Spleen (tissue), 11 donors: ENCODE results near the gene ITGA4. TPM values are rescaled to one million over a fixed set of nuclear protein-coding genes. Genes with fewer than 3 reads are reported as not detected.

Experiments
- DNase-seq: peaks from one replicate; pipeline ENCODE4 v3.0.0-alpha.2; 2020
- H3K27ac ChIP-seq, 8 donors: fragments of 200-600 bp; sonication (generic) in 7 of 8; 1 replicate in 4 of 8; 2 replicates in 4 of 8; pipeline versions ENCODE4 v1.5.0 to v1.8.0; 2016 to 2021; ENCODE audit warnings: inconsistent platforms in 4 of 8, mild to moderate bottlenecking in 4 of 8, moderate library complexity in 1 of 8
- H3K27me3 ChIP-seq, 7 donors: fragments of 200-600 bp; sonication (generic) in 6 of 7; replicated peaks in 1 of 7; 1 replicate in 4 of 7; 2 replicates in 3 of 7; pipeline versions ENCODE4 v1.5.0 to v1.8.0; 2016 to 2021; ENCODE audit warnings: inconsistent platforms in 3 of 7, mild to moderate bottlenecking in 1 of 7
- H3K36me3 ChIP-seq, 6 donors: fragments of 200-600 bp; sonication (generic) in 5 of 6; 1 replicate in 4 of 6; 2 replicates in 2 of 6; pipeline versions ENCODE4 v1.5.0 to v1.8.0; 2016 to 2021; ENCODE audit warnings: inconsistent platforms in 2 of 6
- H3K4me1 ChIP-seq, 6 donors: fragments of 200-600 bp; sonication (generic) in 5 of 6; 1 replicate in 3 of 6; 2 replicates in 3 of 6; pipeline versions ENCODE4 v1.5.0 to v1.8.0; 2016 to 2021; ENCODE audit warnings: inconsistent platforms in 3 of 6
- H3K4me3 ChIP-seq, 8 donors: fragments of 200-600 bp; sonication (generic) in 7 of 8; 1 replicate in 4 of 8; 2 replicates in 4 of 8; pipeline versions ENCODE4 v1.5.0 to v1.8.0; 2016 to 2021; ENCODE audit warnings: inconsistent platforms in 4 of 8, mild to moderate bottlenecking in 4 of 8, moderate library complexity in 2 of 8
- H3K9me3 ChIP-seq, 8 donors: fragments of 200-600 bp; sonication (generic) in 7 of 8; 1 replicate in 4 of 8; 2 replicates in 4 of 8; pipeline versions ENCODE4 v1.5.0 to v1.8.0; 2016 to 2021; ENCODE audit warnings: inconsistent platforms in 4 of 8
- POLR2A ChIP-seq, 3 donors: fragments of 450-650 bp; IDR thresholded peaks; one replicate each; pipeline ENCODE4 v1.5.1; 2017; ENCODE audit warnings: antibody characterized with exemption in 3 of 3, mild to moderate bottlenecking in 1 of 3
- POLR2AphosphoS5 ChIP-seq, 3 donors: sonication (generic); formaldehyde crosslinking; IDR thresholded peaks; one replicate each; pipeline ENCODE4 v1.5.1; 2017; ENCODE audit warnings: antibody characterized with exemption in 3 of 3
- WGBS, 5 donors: extraction: QIAGEN DNeasy Blood & Tissue Kit in 3 of 5; methylation state at CpG; one replicate each; pipeline versions ENCODE4 v1.1.5 to v1.1.7; 2013 to 2018; 5-methylcytosine and 5-hydroxymethylcytosine counted together
- intact Hi-C: fragments of 100-400 bp; cut with DNase I; formaldehyde crosslinking; loops from one replicate; pipeline ENCODE4 v1.15.0; 2023; ENCODE audit warnings: low total_unique reads
- polyA plus RNA-seq, 3 donors: library from polyadenylated mRNA; stranded (reverse); fragments of 200-250 nt; gene quantifications; one replicate each; pipeline ENCODE4 v1.2.1, GENCODE V29; 2013
- total RNA-seq, 7 donors: library from RNA; depleted of rRNA in 3 of 7; stranded (reverse); fragments of >200 nt in 3 of 7; fragmentation: NEBNext Ultra II Directional in 4 of 7; extraction: Animal tissue kit (Norgen Biotek cat#: 25700) in 4 of 7; gene quantifications; one replicate each; pipeline versions ENCODE4 v1.1.0 to v1.2.1, GENCODE V29; 2016 to 2021
- TF ChIP-seq, protein P1 (sequence below), 11 experiments: fragments of 200-600 bp in 7 of 11; fragments of 450-650 bp in 4 of 11; sonication (generic) in 4 of 11; IDR thresholded peaks in 8 of 11; conservative IDR thresholded peaks in 3 of 11; 1 replicate in 7 of 11; 2 replicates in 4 of 11; pipeline versions ENCODE4 v1.4.0 to v1.8.0; 2016 to 2021; ENCODE audit warnings: antibody characterized with exemption in 11 of 11, inconsistent platforms in 4 of 11, mild to moderate bottlenecking in 1 of 11
- donor health status: healthy with polysubstance abuse.
- donor health status: DM: no; HTN: no; CAD: no; lungs with moderate emphysema.
- donor health status: DM: no; HTN: no; CAD: no.
- donor health status: Bipolar disorder and iron deficiency.
- donor health status: healthy.
- donor health status: DM: no; HTN: no; CAD: no.
- donor health status: DM: yes; HTN: yes; CAD: no.

Gene ITGA4
- total and polyA plus RNA-seq, 10 donors, result 13.3 to 207 (median 147) TPM

DNA sequence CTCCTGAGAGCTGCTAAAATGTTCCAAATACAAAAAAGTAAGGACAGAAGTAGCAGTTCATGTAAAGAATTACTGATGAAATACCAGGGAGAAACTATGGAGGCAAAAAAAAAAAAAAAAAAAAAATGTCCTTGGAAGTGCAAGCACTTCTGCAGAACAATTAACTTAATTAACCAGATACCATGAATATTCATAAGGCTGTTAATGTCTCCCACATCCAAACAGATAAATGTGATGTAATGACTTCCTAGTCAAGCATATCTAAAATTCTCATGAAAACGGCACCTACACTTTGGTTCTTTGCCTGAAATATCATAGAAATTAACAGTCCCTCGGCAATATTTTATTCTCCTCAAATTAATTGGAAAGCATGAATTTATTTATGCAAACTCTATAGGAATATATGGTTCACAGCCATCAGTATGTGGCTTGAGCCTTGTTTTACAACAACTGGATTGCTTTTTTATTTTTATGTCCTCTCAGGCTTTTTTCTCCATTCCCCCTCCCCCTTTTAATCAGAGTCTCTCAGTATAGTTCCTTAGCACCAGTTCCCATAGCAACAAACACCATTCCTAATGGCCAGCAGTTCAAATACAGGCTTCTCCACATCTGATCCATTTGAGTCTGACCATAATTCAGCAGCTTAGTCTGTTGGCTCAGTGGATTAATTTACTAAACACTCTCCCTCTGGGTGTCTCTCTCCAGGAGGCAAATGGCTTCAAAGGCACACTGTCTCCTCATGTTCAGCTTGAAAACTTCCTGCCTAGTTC lies 97.1 kb downstream of the ITGA4 start:
- TF ChIP-seq POLR2A (IDR thresholded peaks at IDR 0.05), result no peak
- intact Hi-C loops, result no loop called here
- Histone ChIP-seq H3K36me3 (no peaks in the 10 kb centered on the region), H3K27ac (no peak overlapping the region), H3K4me1 (no peaks in the 10 kb centered on the region), H3K9me3 (no peaks in the 10 kb centered on the region), H3K4me3 (no peak overlapping the region), H3K27me3 (no peaks in the 10 kb centered on the region)
- WGBS, 5 donors, result 85 to 93% (median 88%) methylated on average over 2 of the region's 2 CpGs
- no peak for DNase-seq

- Histone ChIP-seq H3K4me3 (no peak overlapping the region), H3K4me1 (no peaks in the 10 kb centered on the region), H3K9me3 (no peaks in the 10 kb centered on the region), H3K27me3 (no peaks in the 10 kb centered on the region), H3K27ac (no peak overlapping the region), H3K36me3 (no peaks in the 10 kb centered on the region)
- TF ChIP-seq, protein P1, sequence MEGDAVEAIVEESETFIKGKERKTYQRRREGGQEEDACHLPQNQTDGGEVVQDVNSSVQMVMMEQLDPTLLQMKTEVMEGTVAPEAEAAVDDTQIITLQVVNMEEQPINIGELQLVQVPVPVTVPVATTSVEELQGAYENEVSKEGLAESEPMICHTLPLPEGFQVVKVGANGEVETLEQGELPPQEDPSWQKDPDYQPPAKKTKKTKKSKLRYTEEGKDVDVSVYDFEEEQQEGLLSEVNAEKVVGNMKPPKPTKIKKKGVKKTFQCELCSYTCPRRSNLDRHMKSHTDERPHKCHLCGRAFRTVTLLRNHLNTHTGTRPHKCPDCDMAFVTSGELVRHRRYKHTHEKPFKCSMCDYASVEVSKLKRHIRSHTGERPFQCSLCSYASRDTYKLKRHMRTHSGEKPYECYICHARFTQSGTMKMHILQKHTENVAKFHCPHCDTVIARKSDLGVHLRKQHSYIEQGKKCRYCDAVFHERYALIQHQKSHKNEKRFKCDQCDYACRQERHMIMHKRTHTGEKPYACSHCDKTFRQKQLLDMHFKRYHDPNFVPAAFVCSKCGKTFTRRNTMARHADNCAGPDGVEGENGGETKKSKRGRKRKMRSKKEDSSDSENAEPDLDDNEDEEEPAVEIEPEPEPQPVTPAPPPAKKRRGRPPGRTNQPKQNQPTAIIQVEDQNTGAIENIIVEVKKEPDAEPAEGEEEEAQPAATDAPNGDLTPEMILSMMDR (IDR thresholded peaks at IDR 0.05 in 8 of 11, conservative IDR thresholded peaks at IDR 0.05 in 3 of 11), result no peak
- TF ChIP-seq POLR2A (IDR thresholded peaks at IDR 0.05) (no peak), POLR2AphosphoS5 (IDR thresholded peaks at IDR 0.05) (no peak)
- WGBS, 5 donors, result 87 to 94% (median 93%) methylated on average over 2 of the region's 2 CpGs
- no peak for DNase-seq
- intact Hi-C loops, result no loop called here
These were observed 101.2 kb downstream of the ITGA4 start for GRCh38 chr2:181558371-181558770.

DNA sequence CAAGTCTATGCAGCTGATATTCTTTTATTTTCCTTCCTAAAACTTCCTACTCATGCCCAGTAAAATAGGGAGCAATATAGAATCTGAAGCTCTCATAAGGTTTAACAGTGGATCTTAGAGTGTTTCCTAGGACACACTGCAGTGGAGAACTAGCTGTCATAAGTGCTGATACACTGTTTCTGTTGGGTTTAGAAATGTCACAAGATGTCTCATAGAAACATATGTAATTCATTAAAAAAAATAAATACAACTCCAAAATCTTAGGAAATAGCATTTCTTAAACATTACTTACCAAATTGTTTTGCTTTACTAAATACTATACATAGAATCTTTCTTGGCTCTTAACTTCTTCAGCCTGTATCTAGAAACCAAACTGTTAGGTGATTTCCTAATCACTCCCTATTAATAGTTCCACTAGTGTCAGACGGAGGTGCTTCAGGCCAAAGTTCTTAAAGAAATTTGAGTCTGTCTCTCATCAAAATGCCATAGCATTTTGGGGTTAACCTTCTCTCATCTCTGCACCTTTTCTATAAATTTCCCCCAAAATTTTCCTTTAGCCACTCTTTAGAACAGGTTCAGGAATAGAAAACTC lies 106.0 kb downstream of the ITGA4 start:
- H3K27me3 ChIP-seq, result no peaks in the 10 kb centered on the region
- no peaks in the 10 kb centered on the region for H3K4me1 ChIP-seq
- DNase-seq, result no peak
- intact Hi-C loops, result no loop called here
- WGBS, 5 donors, result 55 to 83% (median 69%) methylated on average over 1 of the region's 1 CpG
- no peak overlapping the region for H3K27ac ChIP-seq
- no peaks in the 10 kb centered on the region for H3K9me3 ChIP-seq
- TF ChIP-seq, protein P1 (IDR thresholded peaks at IDR 0.05 in 8 of 11, conservative IDR thresholded peaks at IDR 0.05 in 3 of 11), result no peak
- TF ChIP-seq POLR2AphosphoS5 (IDR thresholded peaks at IDR 0.05) (no peak), POLR2A (IDR thresholded peaks at IDR 0.05) (no peak)
- H3K4me3 ChIP-seq, result no peak overlapping the region
- H3K36me3 ChIP-seq, result no peaks in the 10 kb centered on the region

- H3K36me3 ChIP-seq, result no peaks in the 10 kb centered on the region
- H3K4me1 ChIP-seq, result no peaks in the 10 kb centered on the region
- no peak for TF ChIP-seq POLR2A (IDR thresholded peaks at IDR 0.05)
- TF ChIP-seq, protein P1 (IDR thresholded peaks at IDR 0.05 in 8 of 11, conservative IDR thresholded peaks at IDR 0.05 in 3 of 11), result no peak
- no peak for TF ChIP-seq POLR2AphosphoS5 (IDR thresholded peaks at IDR 0.05)
- no peaks in the 10 kb centered on the region for H3K27me3 ChIP-seq
- no peaks in the 10 kb centered on the region for H3K9me3 ChIP-seq
- no peak overlapping the region for H3K4me3 ChIP-seq
- 74 to 90% (median 88%) methylated on average over 6 of the region's 6 CpGs for WGBS, 5 donors
- H3K27ac ChIP-seq, result no peak overlapping the region
- DNase-seq, result no peak
- intact Hi-C loops, result no loop called here
These were observed 109.3 kb downstream of the ITGA4 start for GRCh38 chr2:181566334-181567032.
